ENCODE results near the gene ZBTB7C. TPM values are rescaled to one million over a fixed set of nuclear protein-coding genes. Genes with fewer than 3 reads are reported as not detected.

ZBTB7C gene
- total RNA-seq, 1 donor from 2014 or later: under 0.01 TPM

DNA sequence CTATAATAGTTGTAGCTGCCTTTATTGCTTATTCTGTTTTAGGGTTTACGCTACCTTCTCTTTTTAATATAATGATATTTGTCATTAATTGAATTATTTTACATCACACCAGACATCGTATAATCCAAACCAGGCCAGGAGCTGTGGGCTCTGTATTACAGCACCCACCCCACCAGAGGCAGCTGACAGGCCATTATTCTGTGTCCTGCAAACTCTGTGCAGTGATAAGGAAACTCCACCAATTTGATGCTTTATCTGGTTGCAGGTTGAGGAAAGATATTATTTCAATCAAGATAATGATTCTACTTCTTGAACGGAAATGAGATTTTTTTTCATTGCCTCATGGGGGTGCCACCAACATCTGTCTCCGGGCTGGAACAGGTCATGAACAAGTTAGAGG is 227.3 kb downstream of the ZBTB7C start:
- FAIRE-seq: no peak
- no peak for DNase-seq (ENCODE audit: low read depth)
- H3K36me3 ChIP-seq (ENCODE audit: control insufficient read depth, insufficient read depth, low read length): no peaks in the 10 kb centered on the region
- H3K27me3 ChIP-seq (ENCODE audit: control insufficient read depth, insufficient read depth, low read length): peaks cover 9% of the 10 kb centered on the region
- H3K4me3 ChIP-seq (ENCODE audit: low read depth, low read length): no peak overlapping the region
- TF ChIP-seq, protein P1, sequence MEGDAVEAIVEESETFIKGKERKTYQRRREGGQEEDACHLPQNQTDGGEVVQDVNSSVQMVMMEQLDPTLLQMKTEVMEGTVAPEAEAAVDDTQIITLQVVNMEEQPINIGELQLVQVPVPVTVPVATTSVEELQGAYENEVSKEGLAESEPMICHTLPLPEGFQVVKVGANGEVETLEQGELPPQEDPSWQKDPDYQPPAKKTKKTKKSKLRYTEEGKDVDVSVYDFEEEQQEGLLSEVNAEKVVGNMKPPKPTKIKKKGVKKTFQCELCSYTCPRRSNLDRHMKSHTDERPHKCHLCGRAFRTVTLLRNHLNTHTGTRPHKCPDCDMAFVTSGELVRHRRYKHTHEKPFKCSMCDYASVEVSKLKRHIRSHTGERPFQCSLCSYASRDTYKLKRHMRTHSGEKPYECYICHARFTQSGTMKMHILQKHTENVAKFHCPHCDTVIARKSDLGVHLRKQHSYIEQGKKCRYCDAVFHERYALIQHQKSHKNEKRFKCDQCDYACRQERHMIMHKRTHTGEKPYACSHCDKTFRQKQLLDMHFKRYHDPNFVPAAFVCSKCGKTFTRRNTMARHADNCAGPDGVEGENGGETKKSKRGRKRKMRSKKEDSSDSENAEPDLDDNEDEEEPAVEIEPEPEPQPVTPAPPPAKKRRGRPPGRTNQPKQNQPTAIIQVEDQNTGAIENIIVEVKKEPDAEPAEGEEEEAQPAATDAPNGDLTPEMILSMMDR (IDR thresholded peaks at IDR 0.05; ENCODE audit: insufficient read depth, low read length, severe bottlenecking): no peak

DNA sequence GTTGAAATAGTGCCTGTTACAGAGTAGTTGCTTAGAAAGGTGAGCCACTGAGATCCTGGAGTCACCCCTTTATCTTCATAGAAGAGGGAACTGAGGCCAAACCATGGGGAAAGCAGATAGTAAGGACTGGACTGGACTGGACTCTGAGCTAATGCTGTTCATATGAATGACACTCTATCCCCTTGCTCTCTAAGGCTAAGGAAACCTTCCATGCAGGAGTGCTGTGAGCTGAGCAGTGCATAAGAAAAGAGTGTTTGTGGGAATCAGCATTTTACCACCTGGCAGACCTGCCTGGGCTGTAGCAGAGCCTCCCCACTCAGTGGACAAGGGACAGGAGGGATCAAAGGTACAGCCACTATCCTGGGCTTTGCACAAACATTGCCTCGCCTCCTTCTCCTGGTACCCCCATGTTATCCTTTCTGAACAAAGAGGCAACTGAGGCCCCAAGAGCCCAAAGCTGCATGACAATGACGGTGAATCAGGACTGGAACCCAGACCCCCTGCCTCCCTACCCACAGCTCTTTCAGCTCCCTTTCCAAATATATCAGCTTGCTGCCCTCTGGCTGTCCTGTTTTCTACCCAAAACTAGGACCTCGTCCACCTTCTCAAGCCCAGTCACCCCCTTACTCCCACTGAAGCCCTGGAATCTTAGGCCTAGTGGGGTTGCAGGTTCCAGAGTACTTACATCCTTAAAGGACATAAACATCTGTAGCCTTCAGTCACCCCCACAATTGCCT is 227.9 kb downstream of the ZBTB7C start:
- FAIRE-seq (peak; percentile 52), DNase-seq (ENCODE audit: low read depth) (no peak)
- TF ChIP-seq, protein P1 (IDR thresholded peaks at IDR 0.05; ENCODE audit: insufficient read depth, low read length, severe bottlenecking): no peak
- H3K4me3 ChIP-seq (ENCODE audit: low read depth, low read length): no peak overlapping the region
- H3K36me3 ChIP-seq (ENCODE audit: control insufficient read depth, insufficient read depth, low read length): no peaks in the 10 kb centered on the region
- peaks cover 8% of the 10 kb centered on the region for H3K27me3 ChIP-seq (ENCODE audit: control insufficient read depth, insufficient read depth, low read length)

DNA sequence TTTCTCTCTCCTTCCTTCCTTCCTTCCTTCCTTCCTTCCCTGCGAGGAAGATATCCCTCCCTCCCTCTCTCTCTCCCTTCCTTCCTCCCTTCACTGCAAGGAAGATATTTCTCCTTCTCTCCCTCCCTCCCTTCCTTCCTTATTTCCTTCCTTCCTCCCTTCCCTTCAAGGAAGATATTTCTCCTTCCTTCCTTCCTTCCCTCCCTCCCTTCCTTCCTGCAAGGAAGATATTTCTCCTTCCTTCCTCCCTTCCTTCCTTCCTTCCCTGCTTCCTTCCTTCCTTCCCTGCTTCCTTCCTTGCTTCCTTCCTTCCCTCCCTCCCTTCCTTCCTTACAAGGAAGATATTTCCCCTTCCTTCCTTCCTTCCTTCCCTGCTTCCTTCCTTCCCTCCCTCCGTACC is 229.5 kb downstream of the ZBTB7C start:
- Histone ChIP-seq H3K4me3 (ENCODE audit: low read depth, low read length) (no peak overlapping the region), H3K27me3 (ENCODE audit: control insufficient read depth, insufficient read depth, low read length) (peaks cover 2% of the 10 kb centered on the region), H3K36me3 (ENCODE audit: control insufficient read depth, insufficient read depth, low read length) (no peaks in the 10 kb centered on the region)
- FAIRE-seq (no peak), DNase-seq (ENCODE audit: low read depth) (no peak)
- TF ChIP-seq, protein P1 (IDR thresholded peaks at IDR 0.05; ENCODE audit: insufficient read depth, low read length, severe bottlenecking): no peak

DNA sequence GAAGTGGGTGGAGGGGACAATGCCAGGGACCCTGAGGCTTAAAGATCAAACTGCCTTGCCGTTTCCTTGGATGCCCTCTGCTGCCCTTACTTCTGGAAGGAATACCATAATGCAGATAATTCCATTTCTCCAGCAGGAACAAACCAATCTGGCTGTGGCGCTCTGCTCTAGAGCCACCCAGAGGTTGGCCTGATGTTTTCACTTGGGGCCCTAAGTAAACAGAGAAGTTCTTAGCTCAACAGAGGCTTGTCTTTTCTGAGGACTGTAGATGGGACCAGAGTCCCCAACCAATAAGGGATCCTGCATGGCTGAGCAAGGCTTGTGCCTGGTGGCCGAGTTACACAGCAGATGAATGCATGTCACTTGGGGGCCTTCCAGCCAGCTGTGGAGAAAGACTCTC is 230.2 kb downstream of the ZBTB7C start:
- H3K36me3 ChIP-seq (ENCODE audit: control insufficient read depth, insufficient read depth, low read length): no peaks in the 10 kb centered on the region
- TF ChIP-seq, protein P1 (IDR thresholded peaks at IDR 0.05; ENCODE audit: insufficient read depth, low read length, severe bottlenecking): no peak
- H3K4me3 ChIP-seq (ENCODE audit: low read depth, low read length): no peak overlapping the region
- peaks cover 2% of the 10 kb centered on the region for H3K27me3 ChIP-seq (ENCODE audit: control insufficient read depth, insufficient read depth, low read length)
- FAIRE-seq (no peak), DNase-seq (ENCODE audit: low read depth) (no peak)

DNA sequence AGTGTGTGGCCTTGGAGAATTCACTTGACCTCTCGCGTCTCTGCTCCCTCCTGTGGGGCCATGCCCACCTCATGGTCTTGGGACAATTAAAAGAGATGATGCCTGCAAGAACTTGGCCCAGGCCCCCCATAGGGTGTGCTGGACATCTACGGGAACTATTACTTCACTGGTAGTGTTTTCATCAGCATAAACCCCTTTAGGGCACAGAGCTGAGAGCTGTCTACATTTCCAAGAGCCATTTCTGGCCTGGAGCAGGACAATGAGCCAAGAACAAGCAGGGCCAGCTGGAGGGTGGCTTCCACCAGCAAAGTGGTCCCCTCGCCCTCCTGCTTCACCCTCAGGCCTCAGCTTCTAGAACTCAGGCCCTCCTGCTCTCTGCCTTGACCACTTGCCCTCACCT is 232.3 kb downstream of the ZBTB7C start:
- DNase-seq (ENCODE audit: low read depth): no peak
- Histone ChIP-seq H3K36me3 (ENCODE audit: control insufficient read depth, insufficient read depth, low read length) (no peaks in the 10 kb centered on the region), H3K27me3 (ENCODE audit: control insufficient read depth, insufficient read depth, low read length) (peaks cover 2% of the 10 kb centered on the region), H3K4me3 (ENCODE audit: low read depth, low read length) (no peak overlapping the region)
- TF ChIP-seq, protein P1 (IDR thresholded peaks at IDR 0.05; ENCODE audit: insufficient read depth, low read length, severe bottlenecking): no peak
- no peak for FAIRE-seq

DNA sequence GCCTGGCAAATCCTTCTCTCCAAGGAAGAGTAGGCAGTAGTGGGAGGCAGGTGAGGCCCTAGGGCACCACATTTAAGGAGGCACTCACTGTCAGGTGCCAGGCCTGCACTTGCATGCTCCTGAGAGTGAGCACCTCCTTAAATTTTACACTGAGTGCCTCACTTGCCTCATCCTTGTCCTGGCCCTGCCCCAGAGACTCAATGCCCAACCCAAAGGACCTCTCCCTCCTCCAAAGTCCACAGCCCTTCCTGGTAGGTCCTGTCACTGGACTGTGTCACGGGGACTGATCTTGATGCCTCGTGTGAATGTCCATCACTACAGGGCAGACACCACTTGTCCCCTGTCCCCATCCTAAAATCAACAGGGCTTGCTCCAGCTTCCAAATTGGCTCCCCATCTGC is 235.6 kb downstream of the ZBTB7C start:
- Histone ChIP-seq H3K27me3 (ENCODE audit: control insufficient read depth, insufficient read depth, low read length) (peaks cover 4% of the 10 kb centered on the region), H3K4me3 (ENCODE audit: low read depth, low read length) (no peak overlapping the region), H3K36me3 (ENCODE audit: control insufficient read depth, insufficient read depth, low read length) (no peaks in the 10 kb centered on the region)
- FAIRE-seq (no peak), DNase-seq (ENCODE audit: low read depth) (no peak)
- TF ChIP-seq, protein P1 (IDR thresholded peaks at IDR 0.05; ENCODE audit: insufficient read depth, low read length, severe bottlenecking): no peak

Measured in bronchial epithelial cell (primary cell).